GM18519 (cell line): ENCODE measurements around the gene NFATC2.

ENCODE experiments used
- ATAC-seq: cut with Tn5 transposase; IDR thresholded peaks from one replicate; pipeline ENCODE4 v1.9.1; 2021; ENCODE audit warnings: mild to moderate bottlenecking, moderate library complexity; ENCODE audit not compliant: unreplicated experiment, low FRiP score

The NFATC2 gene

GRCh38 chr20:51368461-51369211, 173.9 kb downstream of the NFATC2 start:
- ATAC-seq = no peak

DNA sequence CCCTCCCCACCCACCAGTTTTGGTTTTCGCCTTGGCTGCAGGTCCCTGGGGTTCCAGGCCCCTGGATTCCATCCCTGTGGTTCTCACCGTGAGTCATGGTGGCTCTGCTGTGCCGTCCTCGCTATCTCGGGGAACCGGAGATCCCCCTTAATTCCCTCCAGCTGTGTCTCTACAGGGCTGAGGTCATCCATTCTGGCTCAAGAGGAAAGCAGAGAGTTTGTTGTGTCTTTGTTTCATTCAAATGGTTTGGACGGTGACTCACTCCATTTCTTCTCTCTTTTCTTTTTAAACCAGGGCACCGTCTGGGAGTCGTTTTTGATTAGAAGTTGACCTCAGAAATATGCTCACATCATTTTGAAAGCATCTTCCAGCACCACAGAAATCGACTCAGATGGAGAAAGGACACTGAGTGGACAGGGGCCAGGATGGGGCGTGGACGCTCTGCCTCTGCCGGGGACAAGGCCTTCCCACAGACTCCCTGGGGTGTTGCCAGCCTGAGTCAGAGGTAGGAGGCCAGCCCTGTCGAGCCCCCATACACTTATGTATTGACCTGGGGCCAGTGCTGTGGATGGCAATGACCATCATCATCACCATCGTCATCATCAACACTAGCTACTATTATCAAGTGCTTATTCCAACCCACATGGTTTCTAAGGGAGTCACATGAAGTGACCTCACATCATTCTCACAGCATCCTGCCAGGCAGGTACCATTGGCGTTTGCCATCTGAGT, 176.2 kb downstream of the NFATC2 start:
- no peak for ATAC-seq

GRCh38 chr20:51365670-51366069, 176.8 kb downstream of the NFATC2 start:
- no peak for ATAC-seq

DNA sequence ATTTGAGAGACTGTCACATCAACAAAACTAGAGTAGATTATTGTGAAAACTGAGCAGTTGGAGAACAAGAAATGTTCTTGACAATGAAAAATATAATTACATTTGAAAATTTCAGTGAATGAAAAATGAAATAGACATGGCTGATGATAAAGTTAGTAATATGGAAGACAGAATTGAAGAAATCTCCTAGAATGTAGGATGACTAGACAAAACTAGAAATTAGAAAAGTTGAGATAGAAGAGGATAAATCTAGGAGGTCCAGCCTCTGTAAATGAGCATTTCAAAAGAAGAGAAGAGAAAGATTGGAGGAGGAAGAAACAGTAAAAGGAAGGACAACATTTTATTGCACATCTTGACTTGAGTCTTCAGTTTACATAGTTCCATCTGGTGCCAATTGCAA, 178.7 kb downstream of the NFATC2 start:
- ATAC-seq = no peak

GRCh38 chr20:51363378-51363777, 179.1 kb downstream of the NFATC2 start:
- ATAC-seq = no peak

DNA sequence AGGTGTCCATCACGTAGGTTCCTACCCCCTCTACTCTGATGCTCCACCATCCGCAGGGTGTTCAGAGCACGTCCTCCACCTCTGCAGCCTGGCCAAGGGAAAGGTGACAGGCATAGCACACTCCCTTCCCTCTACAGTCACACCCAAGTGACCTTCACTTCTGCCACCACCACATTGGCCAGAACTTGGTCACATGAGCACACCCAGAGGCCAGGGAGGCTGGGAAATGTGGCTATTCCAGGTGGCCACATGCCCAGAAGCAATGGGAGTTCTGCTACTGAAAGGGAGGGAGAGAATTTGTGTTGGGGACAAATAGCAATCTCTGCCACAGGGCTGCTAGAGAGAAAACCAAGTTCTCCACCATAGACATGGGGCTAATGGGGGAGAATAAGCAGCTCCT, 180.3 kb downstream of the NFATC2 start:
- ATAC-seq = no peak

DNA sequence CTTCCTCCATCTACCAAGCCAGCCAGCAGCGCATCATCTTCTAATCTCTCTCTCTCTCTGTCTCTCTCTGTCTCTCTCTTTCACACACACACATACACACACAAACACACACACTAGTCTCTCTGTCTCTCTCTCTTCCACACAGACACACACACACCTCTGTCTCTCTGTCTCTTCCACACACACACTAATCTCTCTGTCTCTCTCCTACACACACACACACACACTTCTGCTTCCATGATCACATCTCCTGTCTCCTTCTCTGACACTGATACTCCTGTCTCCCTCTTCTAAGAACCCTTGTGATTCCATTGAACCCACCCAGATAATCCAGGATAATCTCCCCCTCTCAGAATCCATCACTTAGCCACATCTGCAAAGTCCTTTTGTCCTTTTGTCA, 181.3 kb downstream of the NFATC2 start:
- no peak for ATAC-seq

DNA sequence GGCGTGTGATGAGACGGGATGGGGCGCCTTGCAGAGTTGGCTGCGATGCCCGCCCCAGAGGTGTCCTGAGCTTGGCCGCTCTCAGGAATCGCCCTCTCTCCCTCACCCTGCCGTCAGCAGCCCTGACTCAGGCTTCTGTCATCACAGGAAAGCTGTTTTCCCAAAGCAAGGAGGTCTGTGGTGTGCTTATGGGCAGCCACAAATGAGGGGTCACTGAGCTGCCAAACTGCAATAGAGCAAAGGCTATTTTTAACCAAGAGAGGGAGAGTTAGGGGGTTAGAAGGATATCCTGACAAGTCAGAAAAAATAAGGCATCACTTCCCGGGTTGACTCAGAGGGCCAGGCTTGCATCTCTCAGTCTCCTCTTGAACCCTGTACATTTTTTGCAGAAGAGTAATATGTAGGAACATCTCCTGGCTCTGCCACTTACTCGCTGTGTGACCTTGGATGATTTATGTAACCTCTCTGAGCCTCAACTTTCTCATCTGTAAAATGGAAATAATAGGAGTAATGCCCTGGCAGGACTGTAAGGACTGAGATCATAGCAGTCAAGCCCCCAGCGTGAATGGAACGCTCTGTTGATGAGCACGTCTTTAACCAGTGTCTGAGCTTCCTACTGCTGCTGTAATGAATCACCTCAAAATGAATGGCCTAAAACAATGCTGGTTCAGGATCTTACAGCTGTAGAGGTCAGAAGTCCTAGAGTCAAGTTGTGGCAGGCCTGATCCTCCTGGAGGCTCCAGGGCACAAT, 181.9 kb downstream of the NFATC2 start:
- ATAC-seq = no peak

DNA sequence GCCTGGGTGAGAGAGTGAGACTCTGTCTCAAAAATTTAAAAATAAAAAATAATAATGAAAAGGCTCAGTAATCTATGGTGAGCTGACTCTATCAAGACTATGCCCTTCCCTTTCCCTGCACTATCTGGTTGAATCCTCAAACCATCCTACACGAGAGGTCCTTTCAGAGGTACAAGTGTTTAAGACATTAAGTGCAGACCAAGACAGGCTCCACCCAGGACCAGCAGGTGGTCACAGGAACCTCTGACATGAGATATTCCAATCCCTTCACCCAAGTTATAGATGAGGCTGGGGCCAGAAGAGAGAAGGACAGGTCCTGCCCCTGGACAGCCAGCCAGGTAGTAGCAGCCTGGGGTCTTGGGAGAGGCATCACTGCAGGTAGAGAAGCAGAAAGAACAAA, 182.6 kb downstream of the NFATC2 start:
- no peak for ATAC-seq

GRCh38 chr20:51359401-51359800, 183.1 kb downstream of the NFATC2 start:
- no peak for ATAC-seq

DNA sequence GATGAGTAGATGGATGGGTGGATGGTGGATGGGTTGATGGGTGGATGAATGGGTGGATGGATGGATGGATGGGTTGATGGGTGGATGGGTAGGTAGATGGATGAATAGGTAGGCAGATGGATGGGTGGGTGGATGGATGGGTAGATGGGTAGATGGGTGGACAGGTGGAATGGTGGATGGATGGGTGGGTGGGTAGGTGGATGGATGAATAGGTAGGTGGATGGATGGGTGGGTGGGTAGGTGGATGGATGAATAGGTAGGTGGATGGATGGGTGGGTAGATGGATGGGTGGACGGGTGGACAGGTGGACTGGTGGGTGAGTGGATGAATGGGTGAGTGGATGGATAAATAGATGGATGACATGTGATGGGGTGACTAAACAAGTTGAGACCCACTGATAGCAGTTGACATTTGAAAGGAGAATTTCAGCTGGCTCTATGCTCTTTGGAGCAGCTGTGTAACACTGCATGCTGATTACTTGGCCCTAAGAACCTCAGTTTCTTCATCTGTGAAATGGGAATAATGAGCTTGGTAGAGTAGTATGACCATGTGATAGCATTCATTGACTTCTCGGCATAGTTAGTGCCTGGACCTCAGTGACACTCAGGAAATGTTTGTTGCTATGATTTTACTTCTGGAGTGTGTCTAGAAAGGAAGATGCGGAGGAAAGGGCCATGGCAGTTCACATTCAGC, 184.3 kb downstream of the NFATC2 start:
- ATAC-seq = no peak

- ATAC-seq = no peak
These were observed 185.0 kb downstream of the NFATC2 start for GRCh38 chr20:51357543-51357942.

- no peak for ATAC-seq
These were observed 185.6 kb downstream of the NFATC2 start for GRCh38 chr20:51356871-51357270.

GRCh38 chr20:51354769-51355319, 187.7 kb downstream of the NFATC2 start:
- no peak for ATAC-seq

DNA sequence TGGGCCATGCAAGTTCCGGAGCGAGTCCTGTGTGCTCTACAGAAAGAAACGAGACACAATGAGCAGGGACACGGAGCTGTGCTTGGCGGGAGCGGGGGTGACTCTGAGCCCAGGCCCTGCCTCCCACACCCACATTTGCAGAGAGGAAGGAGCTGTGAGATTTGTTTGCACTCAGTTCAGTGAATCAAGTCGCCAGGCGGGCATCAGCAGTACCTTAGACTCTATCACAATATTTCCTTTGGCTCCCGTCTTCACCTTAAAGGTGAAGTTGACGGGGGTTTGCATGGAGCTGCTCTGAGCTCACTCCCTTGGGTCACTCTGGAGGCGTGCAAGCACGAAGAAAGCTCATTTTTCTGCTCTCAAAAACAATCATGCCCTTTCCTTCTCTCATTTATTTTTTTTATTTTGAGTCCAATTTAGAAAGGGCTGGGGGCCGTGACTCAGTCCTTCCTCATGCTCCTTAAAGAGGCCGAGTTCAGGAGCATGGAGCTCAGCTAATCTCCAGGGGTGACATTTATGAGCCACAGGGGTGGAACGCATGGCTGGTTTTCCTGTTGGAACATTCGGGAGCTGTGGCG, 188.2 kb downstream of the NFATC2 start:
- no peak for ATAC-seq

DNA sequence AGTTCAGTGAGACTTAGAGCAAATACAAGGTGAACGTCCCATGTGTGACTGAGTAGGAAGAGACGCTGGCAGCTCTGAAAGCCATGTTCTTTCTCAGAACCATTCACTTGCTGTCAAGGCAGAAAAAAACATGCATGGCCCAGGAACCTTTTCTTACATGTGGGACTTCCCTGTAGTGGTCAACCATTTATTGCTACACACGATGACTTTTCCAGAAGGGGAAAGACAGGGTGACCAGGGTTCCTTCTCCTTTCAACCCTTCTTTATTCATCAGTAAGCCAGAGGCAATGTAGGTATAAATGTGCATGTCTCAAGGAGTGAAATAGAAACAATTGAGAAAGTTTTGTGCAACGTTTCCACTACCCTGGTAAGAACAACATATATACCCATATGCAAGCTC, 189.0 kb downstream of the NFATC2 start:
- ATAC-seq = no peak

- ATAC-seq = no peak
These were observed 189.7 kb downstream of the NFATC2 start for GRCh38 chr20:51352791-51353190.

DNA sequence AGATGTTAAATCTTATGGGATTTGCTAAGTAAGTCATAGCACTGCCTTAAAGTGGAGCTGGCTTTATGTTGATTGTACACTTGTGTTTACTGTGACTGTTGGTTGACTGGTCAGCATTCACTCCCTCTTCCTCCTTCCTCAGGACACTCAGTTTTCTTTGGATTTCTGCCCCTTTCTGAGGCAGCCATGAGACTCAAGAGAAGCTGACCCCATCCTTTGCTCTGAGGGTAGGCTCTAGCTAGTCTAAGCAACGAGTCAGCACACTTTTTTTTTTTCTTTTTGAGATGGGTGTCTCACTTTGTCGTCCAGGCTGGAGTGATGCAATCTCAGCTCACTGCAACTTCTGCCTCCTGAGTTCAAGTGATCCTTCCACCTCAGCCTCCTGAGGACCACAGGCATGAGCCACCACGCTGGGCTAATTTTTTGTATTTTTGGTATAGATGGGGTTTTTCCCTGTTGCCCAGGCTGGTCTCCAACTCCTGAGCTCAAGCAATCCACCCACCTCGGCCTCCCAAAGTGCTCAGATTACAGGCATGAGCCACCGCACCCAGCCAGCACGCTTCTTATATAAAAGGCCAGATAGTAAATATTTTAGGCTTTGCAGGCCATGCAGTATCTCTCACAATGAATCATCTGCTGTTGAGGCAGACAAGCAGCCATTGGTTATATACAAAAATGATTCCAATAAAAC, 191.4 kb downstream of the NFATC2 start:
- ATAC-seq = no peak

GRCh38 chr20:51348876-51349275, 193.6 kb downstream of the NFATC2 start:
- ATAC-seq = no peak

GRCh38 chr20:51347831-51348230, 194.7 kb downstream of the NFATC2 start:
- no peak for ATAC-seq
